Measurements from ENCODE around the gene GABRA1.

GRCh38 chr5:161847941-161848391 lies at the start of gene GABRA1:
- no peak for TF ChIP-seq POLR2A (IDR thresholded peaks at IDR 0.05; ENCODE audit: low read depth, low read length)
- TF ChIP-seq TAF1 (IDR thresholded peaks at IDR 0.05; ENCODE audit: low read depth, low read length): no peak
- no peak for TF ChIP-seq POLR2AphosphoS5 (IDR thresholded peaks at IDR 0.05; ENCODE audit: low read depth, low read length)

All from GM12891 (cell line).